ENCODE data around the gene PGAP6. TPM values are rescaled to one million over a fixed set of nuclear protein-coding genes. Genes with fewer than 3 reads are reported as not detected.
A peak's percentile ranks its signal among the peaks of the same experiment; 100 is the strongest.
"Not testable (repeated sequence)": the region's sequence is repeated elsewhere in the genome, so short reads cannot be mapped to it uniquely, and the experiment has no call there.

PGAP6 gene
- total RNA-seq, 4 donors from 2014 or later: 13.8 to 30.0 (median 19.4) TPM

DNA sequence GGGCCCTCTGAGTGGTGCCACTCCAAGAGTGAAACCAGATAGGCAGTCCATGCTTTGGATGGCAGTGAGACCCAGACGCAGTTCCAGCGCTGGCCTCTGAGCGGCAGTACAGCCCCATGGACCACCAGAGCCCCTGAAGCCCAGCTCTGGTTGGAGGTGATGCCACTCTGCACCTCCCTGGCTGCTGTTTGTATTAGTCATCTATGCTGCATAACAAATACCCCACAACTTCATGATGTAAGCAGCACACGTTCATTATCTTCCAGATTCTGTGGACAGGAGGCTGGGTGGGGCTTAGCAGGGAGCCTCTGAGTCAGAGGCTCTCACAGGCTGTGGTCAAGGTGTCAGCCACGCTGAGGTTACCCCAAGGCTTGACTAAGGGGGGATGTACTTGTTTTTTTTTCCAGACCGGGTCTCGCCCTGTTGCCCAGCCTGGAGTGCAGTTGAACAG lies 10.1 kb upstream of the PGAP6 start:
- H3K4me3 ChIP-seq (ENCODE audit: low read depth, poor library complexity, severe bottlenecking): no peak overlapping the region
- 74 to 75% methylated on average over 7 of the region's 7 CpGs for WGBS, 2 donors
- TF ChIP-seq, protein P1, sequence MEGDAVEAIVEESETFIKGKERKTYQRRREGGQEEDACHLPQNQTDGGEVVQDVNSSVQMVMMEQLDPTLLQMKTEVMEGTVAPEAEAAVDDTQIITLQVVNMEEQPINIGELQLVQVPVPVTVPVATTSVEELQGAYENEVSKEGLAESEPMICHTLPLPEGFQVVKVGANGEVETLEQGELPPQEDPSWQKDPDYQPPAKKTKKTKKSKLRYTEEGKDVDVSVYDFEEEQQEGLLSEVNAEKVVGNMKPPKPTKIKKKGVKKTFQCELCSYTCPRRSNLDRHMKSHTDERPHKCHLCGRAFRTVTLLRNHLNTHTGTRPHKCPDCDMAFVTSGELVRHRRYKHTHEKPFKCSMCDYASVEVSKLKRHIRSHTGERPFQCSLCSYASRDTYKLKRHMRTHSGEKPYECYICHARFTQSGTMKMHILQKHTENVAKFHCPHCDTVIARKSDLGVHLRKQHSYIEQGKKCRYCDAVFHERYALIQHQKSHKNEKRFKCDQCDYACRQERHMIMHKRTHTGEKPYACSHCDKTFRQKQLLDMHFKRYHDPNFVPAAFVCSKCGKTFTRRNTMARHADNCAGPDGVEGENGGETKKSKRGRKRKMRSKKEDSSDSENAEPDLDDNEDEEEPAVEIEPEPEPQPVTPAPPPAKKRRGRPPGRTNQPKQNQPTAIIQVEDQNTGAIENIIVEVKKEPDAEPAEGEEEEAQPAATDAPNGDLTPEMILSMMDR (IDR thresholded peaks at IDR 0.05): no peak
- no peak for TF ChIP-seq POLR2A (IDR thresholded peaks at IDR 0.05)
- intact Hi-C loops (cut with DNase I; ENCODE audit: low total_unique reads): no loop called here
- peak in 1 of 2 donors; percentile 90 for DNase-seq (ENCODE audit: low spot score in 2 of 2)

DNA sequence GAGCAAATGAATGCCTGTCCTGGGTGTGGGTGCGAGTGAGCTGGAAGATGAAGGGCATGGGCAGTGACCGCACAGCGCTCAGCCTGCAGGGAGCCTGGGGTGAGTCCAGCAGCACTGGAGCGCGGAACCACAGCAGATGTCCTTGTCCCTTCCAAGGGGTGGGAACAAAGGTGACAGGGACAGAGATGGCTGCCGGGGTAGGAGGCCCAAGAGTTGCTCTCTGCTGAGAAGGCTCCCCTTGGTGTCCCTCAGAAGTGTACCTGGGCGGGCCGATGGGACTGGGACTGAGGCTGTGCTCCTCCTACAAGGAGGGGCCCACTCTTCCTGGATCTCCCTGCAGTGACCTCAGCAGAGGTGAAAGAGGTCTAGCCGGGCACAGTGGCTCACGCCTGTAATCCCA lies 7.6 kb upstream of the PGAP6 start:
- intact Hi-C loops (cut with DNase I; ENCODE audit: low total_unique reads): no loop called here
- DNase-seq (ENCODE audit: low spot score in 2 of 2): no peak
- TF ChIP-seq, protein P1 (IDR thresholded peaks at IDR 0.05): no peak
- no peak for TF ChIP-seq POLR2A (IDR thresholded peaks at IDR 0.05)
- 89 to 98% methylated on average over 10 of the region's 10 CpGs for WGBS, 2 donors
- no peak overlapping the region for H3K4me3 ChIP-seq (ENCODE audit: low read depth, poor library complexity, severe bottlenecking)

DNA sequence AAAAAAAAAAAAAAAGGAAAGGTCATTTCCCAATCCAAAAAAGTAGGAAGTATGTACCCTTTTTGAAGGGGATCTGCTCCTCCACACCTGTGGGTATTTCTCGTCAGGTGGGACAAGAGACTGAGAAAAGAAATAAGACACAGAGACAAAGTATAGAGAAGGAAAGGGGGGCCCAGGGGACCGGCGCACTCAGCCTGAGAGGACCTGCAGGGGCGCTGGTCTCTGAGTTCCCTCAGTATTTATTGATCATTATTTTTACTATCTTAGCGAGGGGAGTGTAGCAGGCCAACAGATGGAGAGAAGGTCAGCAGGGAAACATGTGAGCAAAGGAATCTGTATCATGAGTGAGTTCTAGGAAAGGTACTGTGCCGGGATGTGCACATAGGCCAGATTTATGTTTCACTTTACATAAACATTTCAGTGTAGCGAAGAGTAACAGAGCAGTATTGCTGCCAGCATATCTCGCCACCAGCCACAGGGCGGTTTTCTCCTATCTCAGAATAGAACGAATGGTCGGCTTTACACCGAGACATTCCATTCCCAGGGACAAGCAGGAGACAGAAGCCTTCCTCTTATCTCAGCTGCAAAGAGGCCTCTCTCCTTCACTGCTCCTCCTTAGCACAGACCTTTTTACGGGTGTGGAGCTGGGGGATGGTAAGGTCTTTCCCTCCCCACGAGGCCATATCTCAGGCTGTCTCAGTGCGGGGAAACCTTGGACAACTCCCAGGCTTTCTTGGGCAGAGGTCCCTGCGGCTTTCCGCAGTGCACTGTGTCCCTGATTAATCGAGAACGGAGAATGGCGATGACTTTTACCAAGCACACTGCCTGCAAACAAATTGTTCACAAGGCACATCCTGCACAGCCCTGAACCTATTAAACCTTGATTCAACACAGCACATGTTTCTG lies 6.2 kb upstream of the PGAP6 start:
- DNase-seq (ENCODE audit: low spot score in 2 of 2); H3K4me3 ChIP-seq (ENCODE audit: low read depth, poor library complexity, severe bottlenecking); intact Hi-C loops (cut with DNase I; ENCODE audit: low total_unique reads): not testable (repeated sequence)
- 61 to 67% methylated on average over 20 of the region's 20 CpGs for WGBS, 2 donors

DNA sequence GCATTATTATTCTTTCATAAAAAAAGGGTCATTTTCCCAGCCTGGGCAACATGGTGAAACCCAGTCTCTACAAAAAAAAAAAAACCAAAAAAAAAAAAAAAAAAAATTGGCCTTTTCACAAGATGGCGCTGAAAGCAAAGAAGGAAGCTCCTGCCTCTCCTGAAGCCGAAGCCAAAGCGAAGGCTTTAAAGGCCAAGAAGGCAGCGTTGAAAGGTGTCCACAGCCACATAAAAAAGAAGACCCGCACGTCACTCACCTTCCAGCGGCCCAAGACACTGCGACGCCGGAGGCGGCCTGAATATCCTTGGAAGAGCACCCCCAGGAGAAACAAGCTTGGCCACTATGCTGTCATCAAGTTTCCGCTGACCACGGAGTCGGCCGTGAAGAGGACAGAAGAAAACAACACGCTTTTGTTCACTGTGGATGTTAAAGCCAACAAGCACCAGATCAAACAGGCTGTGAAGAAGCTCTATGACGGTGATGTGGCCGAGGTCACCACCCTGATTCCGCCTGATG lies 4.9 kb upstream of the PGAP6 start:
- no peak for DNase-seq (ENCODE audit: low spot score in 2 of 2)
- TF ChIP-seq POLR2A (IDR thresholded peaks at IDR 0.05): no peak
- TF ChIP-seq, protein P1 (IDR thresholded peaks at IDR 0.05): no peak
- intact Hi-C loops (cut with DNase I; ENCODE audit: low total_unique reads): no loop called here
- 73 to 83% methylated on average over 19 of the region's 19 CpGs for WGBS, 2 donors
- H3K4me3 ChIP-seq (ENCODE audit: low read depth, poor library complexity, severe bottlenecking): no peak overlapping the region

DNA sequence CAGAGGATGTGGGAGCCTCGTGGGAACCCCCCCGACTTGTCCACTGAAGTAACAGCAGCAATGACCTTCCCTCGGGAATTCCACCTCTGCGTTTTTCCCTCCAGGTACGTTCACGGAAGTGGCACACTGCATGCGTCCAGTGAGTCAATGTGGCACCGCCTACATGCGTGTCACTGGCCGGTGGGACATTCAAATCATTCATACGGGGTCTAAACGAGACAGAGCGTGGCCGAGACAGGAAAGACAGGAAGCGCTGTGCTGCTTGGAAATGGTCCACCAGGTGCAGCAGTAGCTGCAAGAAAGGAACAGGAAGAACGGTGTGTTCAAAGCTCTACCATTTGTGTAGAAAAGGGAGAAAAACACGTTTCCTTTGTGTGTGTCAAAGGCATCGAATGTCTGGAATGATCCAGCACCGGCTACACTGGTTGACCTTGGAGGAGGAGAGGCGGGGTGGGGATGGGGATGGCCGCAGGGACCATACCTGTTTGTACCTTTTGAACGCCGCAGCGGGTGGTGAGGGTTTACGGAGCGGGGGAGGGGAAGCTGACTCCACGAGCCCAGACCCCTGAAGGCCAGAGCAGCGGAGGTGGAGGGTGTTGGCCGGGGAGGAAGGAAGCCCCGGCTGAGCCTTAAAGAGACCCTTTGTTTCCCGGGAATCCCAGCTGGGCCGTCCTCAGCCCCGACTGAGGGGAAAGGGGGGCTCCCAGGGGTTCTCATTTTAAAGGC lies 1.7 kb upstream of the PGAP6 start:
- TF ChIP-seq POLR2A (IDR thresholded peaks at IDR 0.05): no peak
- TF ChIP-seq, protein P1 (IDR thresholded peaks at IDR 0.05): no peak
- intact Hi-C loops (cut with DNase I; ENCODE audit: low total_unique reads): no loop called here
- no peak for DNase-seq (ENCODE audit: low spot score in 2 of 2)
- H3K4me3 ChIP-seq (ENCODE audit: low read depth, poor library complexity, severe bottlenecking): no peak overlapping the region
- WGBS, 2 donors: 41 to 44% methylated on average over 33 of the region's 33 CpGs

All from lower leg skin (tissue), 4 donors.